NCI-H146 treated with DMSO at 0.1 percent for 48 hours (cell line): ENCODE measurements around the gene TMEM132D.

Source experiments
- DNase-seq: peaks from one replicate; lab custom pipeline; 2025; ENCODE audit not compliant: unreplicated experiment; lab: John Stamatoyannopoulos, UW

Gene TMEM132D

GRCh38 chr12:129729170-129729569, 174.7 kb downstream of the TMEM132D start:
- DNase-seq: no peak

GRCh38 chr12:129727100-129727499, 176.7 kb downstream of the TMEM132D start:
- DNase-seq: no peak

- no peak for DNase-seq
Observed at GRCh38 chr12:129723260-129723659, 180.6 kb downstream of the TMEM132D start.

- DNase-seq: no peak
Observed at GRCh38 chr12:129720618-129721017, 183.2 kb downstream of the TMEM132D start.

DNA sequence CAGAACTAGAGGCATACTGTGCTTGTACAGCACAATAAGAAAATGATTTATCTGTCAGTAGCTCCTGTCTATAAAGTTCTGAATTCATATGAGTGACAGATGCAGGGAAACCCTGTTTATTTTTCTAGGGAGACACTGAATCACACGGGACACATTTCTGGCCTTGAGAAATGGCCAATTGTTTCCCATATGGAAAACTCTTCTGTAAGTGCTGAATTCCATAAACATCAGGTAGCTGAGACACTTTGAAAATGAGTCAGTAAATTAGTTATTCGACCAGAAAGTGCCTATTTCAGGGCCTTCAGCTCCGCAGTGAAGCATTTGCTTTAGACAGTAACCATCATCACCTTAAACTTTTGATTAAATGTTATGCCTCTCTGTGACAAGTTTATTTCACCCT, 184.4 kb downstream of the TMEM132D start:
- DNase-seq: no peak

DNA sequence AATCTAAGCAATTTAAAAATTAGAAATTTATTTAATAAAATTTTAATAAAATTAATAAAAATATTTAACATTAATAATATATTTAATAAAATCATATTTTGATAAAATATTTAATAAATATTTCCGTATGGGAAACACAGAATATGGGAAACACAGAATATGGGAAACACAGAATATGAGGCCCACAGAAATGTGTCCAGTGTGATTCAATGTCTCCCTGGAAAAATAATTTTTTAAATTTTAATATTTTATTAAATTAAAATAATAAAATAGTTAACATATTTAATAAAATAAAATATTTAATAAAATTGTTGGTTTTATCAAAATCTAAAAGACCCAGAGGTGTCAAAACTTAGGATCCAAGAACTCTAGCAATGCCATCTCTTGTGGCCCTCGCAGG, 186.4 kb downstream of the TMEM132D start:
- no peak for DNase-seq

- DNase-seq: no peak
Observed at GRCh38 chr12:129716825-129717224, 187.0 kb downstream of the TMEM132D start.

- DNase-seq: no peak
Observed at GRCh38 chr12:129706716-129707115, 197.1 kb downstream of the TMEM132D start.

DNA sequence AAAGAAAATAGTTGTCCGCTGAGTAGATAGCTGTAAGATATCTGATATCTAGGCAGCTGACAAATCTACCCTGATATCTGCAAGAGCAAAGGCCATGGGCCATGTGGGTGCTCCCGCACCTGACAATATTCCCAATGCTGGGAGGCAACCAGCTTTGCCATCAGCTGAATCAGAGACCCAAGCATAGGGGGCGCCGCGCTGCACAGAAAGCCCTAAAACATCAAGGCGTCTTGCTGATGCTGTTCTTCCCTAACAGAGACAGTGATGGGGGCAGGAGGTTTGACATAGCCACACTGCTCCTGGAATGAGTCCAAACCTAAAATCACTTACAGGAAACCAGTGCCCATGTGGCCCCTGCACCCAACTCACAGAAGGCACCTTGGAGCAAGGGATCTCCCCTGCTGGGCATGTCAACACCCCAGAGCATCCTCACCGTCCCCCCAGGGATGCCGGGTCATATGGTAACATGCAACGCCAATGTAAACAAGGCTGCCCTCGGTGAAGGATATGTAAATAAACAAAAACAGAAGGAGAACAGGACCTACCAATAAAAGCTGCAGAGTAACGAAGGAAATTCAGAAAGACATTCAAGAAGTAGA, 199.5 kb downstream of the TMEM132D start:
- DNase-seq: no peak

- DNase-seq: no peak
Observed at GRCh38 chr12:129701631-129702101, 202.2 kb downstream of the TMEM132D start.

DNA sequence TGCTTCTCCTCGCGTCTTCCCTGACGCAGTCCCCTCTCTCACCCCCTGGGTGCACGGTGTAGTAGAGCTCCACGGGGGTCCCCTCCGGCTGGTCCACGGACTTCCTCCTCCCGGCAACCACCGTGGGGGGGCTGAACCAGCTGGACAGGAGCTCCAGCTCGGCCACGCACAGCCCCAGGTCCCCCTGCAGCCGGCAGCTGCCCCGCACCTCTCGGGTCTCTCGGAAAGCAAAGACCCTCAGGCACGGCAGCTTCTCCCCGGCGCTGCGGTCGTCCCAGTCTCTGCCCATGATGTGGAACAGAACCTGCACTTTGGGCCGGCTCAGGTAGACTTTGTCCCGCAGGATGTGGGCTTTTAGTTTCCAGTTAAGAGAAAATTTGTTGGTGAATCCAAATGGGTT, 203.8 kb downstream of the TMEM132D start:
- no peak for DNase-seq

- DNase-seq: no peak
Observed at GRCh38 chr12:129696926-129697325, 206.9 kb downstream of the TMEM132D start.

- no peak for DNase-seq
Observed at GRCh38 chr12:129696405-129696804, 207.4 kb downstream of the TMEM132D start.

DNA sequence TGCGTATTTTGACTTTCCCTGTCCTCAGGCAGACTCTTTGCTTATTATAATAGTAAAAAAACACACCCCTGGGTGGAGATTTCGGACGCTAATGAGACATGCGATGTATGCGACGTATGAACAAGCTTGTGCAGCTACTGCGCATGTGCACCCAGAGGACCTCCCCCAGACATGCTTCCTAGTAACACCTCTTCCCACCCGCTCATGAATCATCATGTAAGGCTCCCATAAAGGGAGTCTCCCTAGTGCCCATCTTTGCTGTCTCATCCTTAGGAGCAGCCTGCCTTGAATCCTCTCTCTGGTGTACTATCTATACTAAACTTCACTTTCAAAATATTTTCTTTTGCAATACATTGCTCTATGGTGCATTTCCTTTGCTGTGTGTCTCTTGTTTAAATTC, 210.1 kb downstream of the TMEM132D start:
- DNase-seq: no peak

GRCh38 chr12:129687731-129688130, 216.1 kb downstream of the TMEM132D start:
- DNase-seq: no peak

GRCh38 chr12:129681830-129682229, 222.0 kb downstream of the TMEM132D start:
- DNase-seq: no peak

DNA sequence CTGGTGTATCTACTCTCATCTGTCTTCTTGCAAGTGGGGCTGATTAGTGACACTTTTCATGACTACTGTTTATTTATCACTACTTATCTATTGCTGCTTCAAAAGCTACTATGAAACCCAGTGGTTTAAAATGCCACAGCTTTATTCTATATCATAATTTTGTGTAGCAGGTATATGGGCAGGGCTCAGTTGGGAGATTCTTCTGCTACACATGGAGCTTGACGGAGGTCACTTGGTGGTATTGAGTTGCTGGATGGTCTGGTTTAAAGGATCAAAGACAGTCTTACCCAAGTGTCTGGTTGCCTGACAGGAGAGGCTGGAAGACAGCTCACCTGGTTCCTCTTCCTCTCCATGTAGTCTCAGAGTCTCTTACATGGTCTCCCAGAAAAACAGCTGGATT, 222.7 kb downstream of the TMEM132D start:
- no peak for DNase-seq

- no peak for DNase-seq
Observed at GRCh38 chr12:129676411-129676810, 227.4 kb downstream of the TMEM132D start.

- no peak for DNase-seq
Observed at GRCh38 chr12:129675947-129676346, 227.9 kb downstream of the TMEM132D start.

GRCh38 chr12:129675496-129675895, 228.3 kb downstream of the TMEM132D start:
- no peak for DNase-seq

- no peak for DNase-seq
Observed at GRCh38 chr12:129673806-129674205, 230.0 kb downstream of the TMEM132D start.

DNA sequence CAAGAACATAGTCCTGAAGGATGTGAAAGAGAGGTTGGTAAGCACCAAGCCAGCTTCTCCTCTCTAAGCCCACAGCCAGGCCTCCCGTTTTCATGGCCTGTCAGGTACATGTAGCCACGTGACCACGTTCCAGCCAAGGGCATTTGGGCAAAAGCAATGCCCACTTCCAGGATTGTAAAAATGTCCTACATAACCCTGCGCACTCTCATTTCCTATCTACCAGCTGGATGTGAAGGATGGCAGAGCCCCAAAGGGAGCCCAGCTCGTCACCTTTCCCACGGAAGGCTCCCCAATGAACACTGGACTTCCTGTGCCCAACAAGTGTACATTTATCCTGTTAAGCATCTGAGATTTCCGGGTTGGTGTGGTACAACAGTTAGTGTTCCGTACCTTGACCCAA, 231.7 kb downstream of the TMEM132D start:
- no peak for DNase-seq

DNA sequence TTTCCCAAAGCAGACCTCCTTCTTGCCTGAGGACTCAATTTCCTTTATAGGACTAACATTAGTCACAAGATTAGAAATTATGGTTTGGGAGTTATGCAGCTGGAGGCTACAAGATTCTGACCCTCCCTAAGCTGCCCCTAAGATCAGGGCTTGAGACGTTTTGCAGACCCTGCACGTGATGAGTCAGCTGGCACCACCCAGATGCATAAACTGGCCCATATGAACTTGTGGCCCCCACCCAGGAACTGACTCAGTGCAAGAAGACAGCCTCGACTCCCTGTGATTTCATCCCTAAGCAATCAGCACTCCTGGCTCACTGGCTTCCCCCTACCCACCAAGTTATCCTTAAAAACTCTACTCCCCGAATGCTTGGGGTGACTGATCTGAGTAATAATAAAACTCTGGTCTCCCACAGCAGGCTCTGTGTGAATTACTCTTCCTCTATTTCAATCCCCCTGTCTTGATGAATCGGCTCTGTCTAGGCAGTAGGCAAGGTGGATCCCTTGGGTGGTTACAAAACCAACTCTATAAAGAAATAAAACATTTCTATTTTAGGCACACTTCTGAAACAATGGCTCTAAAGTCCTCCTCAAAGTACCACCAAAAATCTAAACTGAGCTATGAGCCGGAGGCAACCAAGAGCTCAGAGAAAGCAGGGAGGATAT, 233.4 kb downstream of the TMEM132D start:
- no peak for DNase-seq
